ENCODE results near the gene TSTD1. TPM values are rescaled to one million over a fixed set of nuclear protein-coding genes. Genes with fewer than 3 reads are reported as not detected.

The TSTD1 gene
- total RNA-seq, 1 experiment from 2014 or later: 24.8 TPM

- TF ChIP-seq CTCF (IDR thresholded peaks at IDR 0.05; ENCODE audit: insufficient read depth in 1 of 2, low read depth in 1 of 2, low read length in 1 of 2, severe bottlenecking in 1 of 2, unreplicated experiment in 1 of 2): no peak
- DNase-seq: no peak
Measured at GRCh38 chr1:161084597-161084988, 45.8 kb upstream of the TSTD1 start.

GRCh38 chr1:161083748-161084596, 45.2 kb upstream of the TSTD1 start:
- intact Hi-C loops (cut with micrococcal nuclease; ENCODE audit: unreplicated experiment): no loop called here
- Mint-ChIP-seq H3K4me3 (ENCODE audit: unreplicated experiment) (peak overlapping the region; percentile 26), H3K36me3 (ENCODE audit: insufficient read depth, unreplicated experiment) (peaks cover 7% of the 10 kb centered on the region), H3K27me3 (ENCODE audit: insufficient read depth, unreplicated experiment) (no peaks in the 10 kb centered on the region), H3K4me1 (ENCODE audit: low read depth, unreplicated experiment) (peaks cover 37% of the 10 kb centered on the region), H3K27ac (ENCODE audit: unreplicated experiment) (peak overlapping the region; percentile 67), H3K9me3 (ENCODE audit: unreplicated experiment) (no peaks in the 10 kb centered on the region)
- H3K4me1 ChIP-seq: peaks cover 43% of the 10 kb centered on the region
- ChIA-PET POLR2A (interaction anchor here (0.6 to 1.9 kb wide), 3 partner anchors 38 to 180 kb away, joined by 4 to 10 read pairs (median 5); partner anchors contain the start of genes F11R and USF1), CTCF (interaction anchor here (1.0 to 3.3 kb wide), 2 partner anchors 12 to 13 kb away, joined by 3 to 15 read pairs; partner anchors contain the start of gene KLHDC9)
- BruUV-seq (replicated peaks): TSS peak; percentile 84
- no peaks in the 10 kb centered on the region for H3K27me3 ChIP-seq (replicated peaks; ENCODE audit: control insufficient read depth, insufficient read depth, low read length)
- TF ChIP-seq CTCF (IDR thresholded peaks at IDR 0.05; ENCODE audit: insufficient read depth in 1 of 2, low read depth in 1 of 2, low read length in 1 of 2, severe bottlenecking in 1 of 2, unreplicated experiment in 1 of 2): no peak
- no peak overlapping the region for H3K4me3 ChIP-seq (ENCODE audit: low read depth, low read length)
- DNase-seq: peak in 1 of 2 experiments; percentile 24
- H3K9me3 ChIP-seq: no peaks in the 10 kb centered on the region
- no peaks in the 10 kb centered on the region for H3K36me3 ChIP-seq (ENCODE audit: control insufficient read depth, insufficient read depth, low read length)

More at GRCh38 chr1:161084597-161084988, 45.8 kb upstream of the TSTD1 start:
- Histone ChIP-seq H3K9me3 (no peaks in the 10 kb centered on the region), H3K4me3 (ENCODE audit: low read depth, low read length) (no peak overlapping the region), H3K27me3 (replicated peaks; ENCODE audit: control insufficient read depth, insufficient read depth, low read length) (no peaks in the 10 kb centered on the region), H3K36me3 (ENCODE audit: control insufficient read depth, insufficient read depth, low read length) (no peaks in the 10 kb centered on the region), H3K4me1 (peaks cover 47% of the 10 kb centered on the region)
- ChIA-PET POLR2A (interaction anchor here (1.9 kb wide), 1 partner anchor 39 kb away, joined by 10 read pairs; the partner anchor contains the start of gene USF1), CTCF (interaction anchor here (1.0 to 3.3 kb wide), 2 partner anchors 13 kb away, joined by 3 to 15 read pairs; partner anchors contain the start of gene KLHDC9)
- peaks cover 37% of the 10 kb centered on the region for H3K4me1 Mint-ChIP-seq (ENCODE audit: low read depth, unreplicated experiment)
- H3K4me3 Mint-ChIP-seq (ENCODE audit: unreplicated experiment): peak overlapping the region; percentile 26
- H3K9me3 Mint-ChIP-seq (ENCODE audit: unreplicated experiment): no peaks in the 10 kb centered on the region
- BruUV-seq (replicated peaks): no TSS peak
- peak overlapping the region; percentile 67 for H3K27ac Mint-ChIP-seq (ENCODE audit: unreplicated experiment)
- H3K27me3 Mint-ChIP-seq (ENCODE audit: insufficient read depth, unreplicated experiment): no peaks in the 10 kb centered on the region
- intact Hi-C loops (cut with micrococcal nuclease; ENCODE audit: unreplicated experiment): no loop called here
- H3K36me3 Mint-ChIP-seq (ENCODE audit: insufficient read depth, unreplicated experiment): peaks cover 7% of the 10 kb centered on the region

- peaks cover 37% of the 10 kb centered on the region for H3K4me1 Mint-ChIP-seq (ENCODE audit: low read depth, unreplicated experiment)
- no peaks in the 10 kb centered on the region for H3K36me3 ChIP-seq (ENCODE audit: control insufficient read depth, insufficient read depth, low read length)
- peak; percentile 92 to 95 for DNase-seq
- BruUV-seq (replicated peaks): TSS peak; percentile 85
- intact Hi-C loops (cut with micrococcal nuclease; ENCODE audit: unreplicated experiment): no loop called here
- H3K9me3 Mint-ChIP-seq (ENCODE audit: unreplicated experiment): no peaks in the 10 kb centered on the region
- H3K9me3 ChIP-seq: no peaks in the 10 kb centered on the region
- H3K4me1 ChIP-seq: peaks cover 43% of the 10 kb centered on the region
- no peaks in the 10 kb centered on the region for H3K27me3 ChIP-seq (replicated peaks; ENCODE audit: control insufficient read depth, insufficient read depth, low read length)
- H3K27me3 Mint-ChIP-seq (ENCODE audit: insufficient read depth, unreplicated experiment): no peaks in the 10 kb centered on the region
- H3K4me3 ChIP-seq (ENCODE audit: low read depth, low read length): no peak overlapping the region
- CTCF ChIA-PET: no interaction called here
- no peak for TF ChIP-seq CTCF (IDR thresholded peaks at IDR 0.05; ENCODE audit: insufficient read depth in 1 of 2, low read depth in 1 of 2, low read length in 1 of 2, severe bottlenecking in 1 of 2, unreplicated experiment in 1 of 2)
- H3K4me3 Mint-ChIP-seq (ENCODE audit: unreplicated experiment): peak overlapping the region; percentile 9
- peaks cover 7% of the 10 kb centered on the region for H3K36me3 Mint-ChIP-seq (ENCODE audit: insufficient read depth, unreplicated experiment)
- H3K27ac Mint-ChIP-seq (ENCODE audit: unreplicated experiment): peak overlapping the region; percentile 67
- POLR2A ChIA-PET: interaction anchor here (0.6 to 1.9 kb wide), 3 partner anchors 37 to 180 kb away, joined by 4 to 10 read pairs (median 5); partner anchors contain the start of genes F11R and USF1
Measured at GRCh38 chr1:161082996-161083747, 44.4 kb upstream of the TSTD1 start.

Measured in Caco-2 (cell line).